ENCODE data around the gene PLEKHA8.

GRCh38 chr7:30175636-30176147 is 147.5 kb downstream of the PLEKHA8 start:
- TF ChIP-seq CTCF (IDR thresholded peaks at IDR 0.05 in 8 of 11, conservative IDR thresholded peaks at IDR 0.05 in 3 of 11) (no peak), POLR2AphosphoS5 (IDR thresholded peaks at IDR 0.05) (no peak), POLR2A (IDR thresholded peaks at IDR 0.05) (no peak)
